Measurements from ENCODE around the gene MRPS5.

Gene MRPS5

GRCh38 chr2:95087379-95087778 lies 34.2 kb downstream of the MRPS5 start:
- DNase-seq (ENCODE audit: low spot score): no peak

GRCh38 chr2:95086017-95086416 lies 35.6 kb downstream of the MRPS5 start:
- DNase-seq (ENCODE audit: low spot score): no peak

- DNase-seq (ENCODE audit: low spot score): no peak
Measured at GRCh38 chr2:95082477-95082876, 39.1 kb downstream of the MRPS5 start.

- no peak for DNase-seq (ENCODE audit: low spot score)
Measured at GRCh38 chr2:95079199-95079683, 42.4 kb downstream of the MRPS5 start.

GRCh38 chr2:95077861-95078603 lies 43.6 kb downstream of the MRPS5 start:
- DNase-seq (ENCODE audit: low spot score): no peak

- DNase-seq (ENCODE audit: low spot score): no peak
Measured at GRCh38 chr2:95077530-95077825, 44.1 kb downstream of the MRPS5 start.

GRCh38 chr2:95076705-95077529 lies 44.7 kb downstream of the MRPS5 start:
- peak; percentile 96 for DNase-seq (ENCODE audit: low spot score)

GRCh38 chr2:95075440-95076132 lies 46.0 kb downstream of the MRPS5 start:
- DNase-seq (ENCODE audit: low spot score): no peak

GRCh38 chr2:95074663-95075439 lies 46.8 kb downstream of the MRPS5 start:
- peak; percentile 90 for DNase-seq (ENCODE audit: low spot score)

- DNase-seq (ENCODE audit: low spot score): no peak
Measured at GRCh38 chr2:95073856-95074662, 47.5 kb downstream of the MRPS5 start.

GRCh38 chr2:95072424-95072823 lies 49.2 kb downstream of the MRPS5 start:
- no peak for DNase-seq (ENCODE audit: low spot score)

GRCh38 chr2:95071856-95072255 lies 49.8 kb downstream of the MRPS5 start:
- no peak for DNase-seq (ENCODE audit: low spot score)

- DNase-seq (ENCODE audit: low spot score): no peak
Measured at GRCh38 chr2:95069465-95069864, 52.1 kb downstream of the MRPS5 start.

GRCh38 chr2:95068256-95068655 lies 53.4 kb downstream of the MRPS5 start:
- no peak for DNase-seq (ENCODE audit: low spot score)

- DNase-seq (ENCODE audit: low spot score): no peak
Measured at GRCh38 chr2:95063086-95063958, 58.3 kb downstream of the MRPS5 start.

GRCh38 chr2:95062242-95063085 lies 59.1 kb downstream of the MRPS5 start:
- no peak for DNase-seq (ENCODE audit: low spot score)

GRCh38 chr2:95061601-95062183 lies 59.9 kb downstream of the MRPS5 start:
- DNase-seq (ENCODE audit: low spot score): no peak

GRCh38 chr2:95061119-95061512 lies 60.5 kb downstream of the MRPS5 start:
- no peak for DNase-seq (ENCODE audit: low spot score)

All from CD4-positive, alpha-beta T cell treated with Interleukin-6 at 100 ng/mL for 8 hours (primary cell).